GM12891 (cell line): ENCODE data around the gene PLA2G2F.

ENCODE experiments used
- POLR2A ChIP-seq: IDR thresholded peaks from 2 replicates; pipeline ENCODE4 v1.6.1; 2011; ENCODE audit warnings: low read depth, low read length, control low read depth
- POLR2AphosphoS5 ChIP-seq: IDR thresholded peaks from 2 replicates; pipeline ENCODE4 v1.6.1; 2011; ENCODE audit warnings: low read depth, low read length, control low read depth
- TAF1 ChIP-seq: IDR thresholded peaks from 2 replicates; pipeline ENCODE4 v1.6.1; 2011; ENCODE audit warnings: low read depth, low read length, control low read depth

GRCh38 chr1:20093303-20093702 lies 45.8 kb upstream of the PLA2G2F start:
- TF ChIP-seq TAF1 (no peak), POLR2A (no peak), POLR2AphosphoS5 (no peak)
